Stimulated activated effector memory CD8-positive, alpha-beta T cell treated with anti-CD3 and anti-CD28 coated beads, Interleukin-12 subunit alpha, Interleukin-12 subunit beta, amount 100 ng/mL, for 72 hours (primary cell): ENCODE measurements around the gene SYT8.
A peak's percentile ranks its signal among the peaks of the same experiment; 100 is the strongest.

Experiments used
- ATAC-seq: fragments of 150-1000 bp; cut with Tn5 transposase; 2 replicates; pipeline ENCODE4 v1.10.0; 2021
- DNase-seq, 2 donors: peaks; one replicate each; pipeline ENCODE4 v3.0.0; 2021 to 2022; ENCODE audit warnings: low spot score in 2 of 2
- H3K27ac Mint-ChIP-seq: one replicate; pipeline ENCODE4 v1.8.0; 2022; ENCODE audit warnings: mild to moderate bottlenecking, mixed read lengths
- H3K36me3 Mint-ChIP-seq: one replicate; pipeline ENCODE4 v1.8.0; 2022; ENCODE audit warnings: mild to moderate bottlenecking, mixed read lengths
- H3K4me1 Mint-ChIP-seq: one replicate; pipeline ENCODE4 v1.8.0; 2022; ENCODE audit warnings: mixed read lengths
- H3K4me3 Mint-ChIP-seq: one replicate; pipeline ENCODE4 v1.8.0; 2022; ENCODE audit warnings: mild to moderate bottlenecking, mixed read lengths
- H3K9me3 Mint-ChIP-seq: one replicate; pipeline ENCODE4 v1.8.0; 2022; ENCODE audit warnings: mixed read lengths

Gene SYT8

DNA sequence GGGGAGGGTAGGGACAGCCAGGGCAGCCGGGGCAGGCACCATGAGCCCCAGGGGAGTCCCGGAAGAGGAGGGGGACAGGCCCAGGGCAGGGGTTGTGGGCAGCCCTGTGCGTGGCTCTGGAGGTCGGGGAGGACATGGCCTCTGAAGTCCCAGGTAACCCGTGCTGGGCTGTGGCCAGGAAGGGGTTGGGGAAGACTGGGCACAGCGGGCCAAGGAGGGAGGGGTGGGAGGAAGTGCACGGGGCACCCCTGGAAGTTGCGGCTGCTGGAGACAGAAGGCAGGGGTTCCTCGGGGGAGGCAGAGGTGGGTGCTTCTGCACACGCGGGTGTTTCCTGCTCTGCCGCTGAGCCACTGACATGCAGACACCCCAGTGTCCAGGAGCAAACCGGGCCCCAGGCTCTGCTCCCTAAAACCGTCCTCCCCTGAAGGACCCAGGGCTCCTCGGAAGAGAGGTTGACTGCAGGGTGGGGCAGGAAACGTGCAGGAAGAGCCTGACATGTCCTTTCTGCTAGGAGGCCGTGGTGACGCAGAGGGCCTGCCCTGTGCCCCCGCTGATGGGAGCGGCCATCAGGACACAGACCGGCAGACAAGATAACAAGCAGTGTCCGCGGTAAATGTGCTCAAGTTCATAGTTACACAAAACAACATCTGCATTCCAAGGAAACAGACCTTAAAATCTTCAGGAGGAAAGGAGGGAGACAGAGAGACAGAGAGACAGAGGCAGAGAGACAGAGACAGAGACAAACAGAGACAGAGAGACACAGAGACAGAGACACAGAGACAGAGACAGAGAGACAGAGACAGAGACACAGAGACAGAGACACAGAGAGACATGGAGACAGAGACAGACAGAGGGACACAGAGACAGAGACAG, 9.7 kb downstream of the SYT8 start:
- peak overlapping the region; percentile 75 for H3K4me3 Mint-ChIP-seq

DNA sequence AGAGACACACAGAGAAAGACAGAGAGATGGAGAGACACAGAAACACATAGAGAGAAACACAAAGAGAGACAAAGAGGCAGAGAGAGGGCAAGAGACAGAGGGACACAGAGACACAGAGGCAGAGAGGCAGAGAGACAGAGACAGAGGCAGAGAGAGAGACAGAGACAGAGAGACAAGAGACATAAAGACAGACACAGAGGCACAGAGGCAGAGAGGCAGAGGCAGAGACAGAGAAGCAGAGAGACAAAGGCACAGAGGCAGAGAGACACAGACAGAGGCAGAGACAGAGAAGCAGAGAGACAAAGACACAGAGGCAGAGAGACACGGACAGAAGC, 10.3 kb downstream of the SYT8 start:
- Mint-ChIP-seq H3K36me3 (no peaks in the 10 kb centered on the region), H3K9me3 (no peaks in the 10 kb centered on the region), H3K4me1 (peaks cover 74% of the 10 kb centered on the region), H3K4me3 (peak overlapping the region; percentile 75), H3K27ac (peak overlapping the region; percentile 96)
- ATAC-seq, result no peak
- DNase-seq, result no peak

More for the DNA sequence above, 9.7 kb downstream of the SYT8 start:
- ATAC-seq (peak; percentile 83), DNase-seq (peak; percentile 47 to 73)
- Mint-ChIP-seq H3K4me1 (peaks cover 74% of the 10 kb centered on the region), H3K9me3 (no peaks in the 10 kb centered on the region), H3K27ac (peak overlapping the region; percentile 96), H3K36me3 (no peaks in the 10 kb centered on the region)

DNA sequence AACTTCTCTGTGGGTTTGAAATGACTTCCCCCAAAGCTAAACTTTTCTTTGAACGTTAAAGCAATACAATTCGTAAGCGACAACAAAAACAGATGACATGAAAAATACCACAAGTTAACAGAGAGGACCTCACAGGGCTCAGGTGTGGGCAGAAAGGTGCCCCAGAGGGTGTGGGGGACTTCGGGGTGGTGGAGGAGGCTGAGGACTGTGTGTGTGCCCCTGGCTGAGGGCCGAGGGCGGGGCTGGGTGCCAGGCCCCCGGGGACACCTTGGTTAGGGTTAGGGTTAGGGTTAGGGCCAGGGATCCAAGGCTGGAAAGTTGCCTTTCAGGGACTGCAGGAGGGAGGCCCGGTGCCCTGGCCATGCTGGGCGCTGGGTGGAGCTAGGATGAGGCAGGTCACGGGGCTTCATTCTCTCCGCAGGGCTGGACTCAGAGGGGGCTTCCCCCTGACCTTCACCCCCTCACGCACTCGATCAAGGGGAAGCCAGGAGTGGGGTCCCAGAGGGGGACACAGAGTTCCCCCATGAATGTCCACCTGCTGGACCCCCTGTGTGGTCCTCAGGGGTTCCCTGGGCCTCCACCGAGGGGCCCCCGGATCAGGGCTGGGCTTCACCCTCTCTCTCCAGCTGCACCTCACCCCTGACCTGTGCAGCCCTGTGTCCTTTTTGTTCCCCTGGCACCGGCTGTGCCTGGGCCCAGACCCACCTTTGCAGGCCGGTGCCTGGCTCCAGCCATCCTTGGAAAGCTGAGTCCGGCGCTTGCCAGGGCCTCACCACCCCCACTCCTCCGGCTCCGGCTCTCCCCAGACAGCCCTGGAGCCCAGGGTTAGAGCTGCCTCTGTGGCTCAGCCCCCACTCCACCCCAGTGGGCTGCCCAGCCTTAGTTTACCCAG, 11.0 kb downstream of the SYT8 start:
- no peaks in the 10 kb centered on the region for H3K9me3 Mint-ChIP-seq
- peak overlapping the region; percentile 96 for H3K27ac Mint-ChIP-seq
- ATAC-seq, result peak; percentile 62
- peak overlapping the region; percentile 75 for H3K4me3 Mint-ChIP-seq
- no peaks in the 10 kb centered on the region for H3K36me3 Mint-ChIP-seq
- H3K4me1 Mint-ChIP-seq, result peaks cover 79% of the 10 kb centered on the region
- no peak for DNase-seq

DNA sequence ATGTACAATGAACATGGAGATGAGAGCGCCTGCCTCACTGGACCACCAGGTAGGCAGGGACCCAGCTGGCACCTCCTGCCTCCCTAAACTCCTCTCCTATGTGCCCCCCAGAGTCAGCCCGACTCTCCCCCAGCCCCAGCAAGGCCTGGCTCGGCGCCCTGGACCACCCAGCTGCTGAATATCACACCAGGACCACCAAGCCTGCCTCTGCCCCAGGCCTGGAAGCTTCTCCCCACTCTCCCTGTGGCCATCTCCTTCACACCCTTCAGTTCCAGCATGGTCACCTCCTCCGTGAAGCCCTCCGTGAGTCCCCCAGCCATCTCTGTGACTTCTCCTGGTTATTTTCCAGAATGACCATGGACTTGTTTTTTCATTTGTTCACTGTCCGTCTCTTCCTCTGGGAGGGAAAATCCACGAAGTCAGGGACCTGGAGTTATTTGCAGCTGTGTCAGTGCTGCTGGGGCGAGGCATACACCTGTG, 11.7 kb downstream of the SYT8 start:
- Mint-ChIP-seq H3K9me3 (no peaks in the 10 kb centered on the region), H3K27ac (peak overlapping the region; percentile 96), H3K36me3 (no peaks in the 10 kb centered on the region), H3K4me1 (peaks cover 86% of the 10 kb centered on the region), H3K4me3 (peak overlapping the region; percentile 75)
- ATAC-seq, result no peak
- no peak for DNase-seq

DNA sequence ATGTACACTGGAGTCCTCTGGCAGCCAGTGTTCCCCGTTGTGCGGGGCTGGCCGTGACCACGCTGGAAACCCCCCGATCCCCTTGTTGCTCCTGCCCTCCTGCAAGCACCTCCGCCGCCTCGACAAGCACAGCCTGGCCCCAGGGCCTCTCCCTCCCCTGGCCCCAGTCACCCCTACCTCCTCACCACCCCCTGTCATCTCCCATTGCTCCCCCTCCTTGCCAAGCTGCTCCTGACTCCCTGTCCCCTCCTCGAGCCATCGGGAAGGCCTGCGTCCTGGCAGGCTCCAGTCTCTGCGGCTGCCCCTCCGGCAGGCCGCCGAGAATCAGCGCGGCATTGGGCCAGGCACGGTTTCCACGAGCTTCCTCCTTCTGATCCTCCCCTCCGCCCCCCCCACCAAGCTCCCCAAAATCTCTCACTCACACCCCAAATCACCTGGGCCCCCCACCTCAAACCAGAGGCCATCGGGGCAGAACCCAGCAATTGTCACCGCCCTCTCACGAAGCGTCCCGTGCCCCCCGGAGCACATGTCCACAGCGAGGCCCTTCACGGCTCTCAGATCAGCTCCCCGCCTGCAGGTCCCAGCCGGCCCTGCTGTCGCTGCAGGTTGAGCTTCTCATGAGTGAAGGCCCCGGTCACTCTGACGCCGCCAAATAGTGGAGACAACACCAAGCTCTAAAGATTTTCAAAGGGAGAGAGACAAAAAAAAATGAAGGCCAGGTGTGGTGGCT, 12.4 kb downstream of the SYT8 start:
- ATAC-seq (no peak), DNase-seq (no peak)
- Mint-ChIP-seq H3K36me3 (no peaks in the 10 kb centered on the region), H3K4me1 (peaks cover 93% of the 10 kb centered on the region), H3K27ac (peak overlapping the region; percentile 96), H3K4me3 (peak overlapping the region; percentile 75), H3K9me3 (no peaks in the 10 kb centered on the region)

DNA sequence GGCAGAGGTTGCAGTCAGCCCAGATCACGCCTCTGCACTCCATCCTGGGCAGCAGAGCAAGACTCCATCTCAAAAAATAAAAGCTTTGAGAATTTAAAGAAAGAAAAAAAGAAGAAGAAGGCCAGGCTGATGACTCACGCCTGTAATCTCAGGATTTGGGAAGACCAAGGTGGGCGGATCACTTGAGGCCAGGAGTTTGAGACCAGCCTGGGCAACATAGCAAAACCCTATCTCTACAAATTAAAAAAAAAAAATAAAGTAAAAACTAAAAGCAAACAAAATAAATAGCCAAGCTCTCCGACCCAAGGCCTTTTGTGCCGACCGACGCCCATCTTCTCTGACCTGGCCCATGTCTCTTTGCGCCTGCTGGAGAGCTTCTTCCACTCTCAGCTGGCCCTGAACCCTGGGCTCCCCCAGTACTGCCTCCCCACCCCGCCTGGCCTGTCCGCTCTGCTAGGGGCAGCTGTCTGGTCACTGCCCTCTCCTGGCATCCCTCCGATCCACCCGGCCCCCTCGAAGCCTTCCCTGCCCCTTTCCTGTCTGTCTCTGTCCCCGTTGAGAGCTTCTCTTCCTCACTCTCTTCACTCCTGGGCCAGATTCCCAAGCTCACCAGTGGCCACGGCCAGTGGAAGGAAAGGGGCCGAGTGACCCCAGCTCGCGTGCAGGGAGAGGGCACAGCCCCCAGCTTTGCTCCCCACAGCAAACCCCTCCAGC, 13.3 kb downstream of the SYT8 start:
- DNase-seq (no peak), ATAC-seq (no peak)
- H3K36me3 Mint-ChIP-seq, result no peaks in the 10 kb centered on the region
- H3K4me3 Mint-ChIP-seq, result no peak overlapping the region
- H3K4me1 Mint-ChIP-seq, result peaks cover 100% of the 10 kb centered on the region
- no peaks in the 10 kb centered on the region for H3K9me3 Mint-ChIP-seq
- H3K27ac Mint-ChIP-seq, result peak overlapping the region; percentile 96

DNA sequence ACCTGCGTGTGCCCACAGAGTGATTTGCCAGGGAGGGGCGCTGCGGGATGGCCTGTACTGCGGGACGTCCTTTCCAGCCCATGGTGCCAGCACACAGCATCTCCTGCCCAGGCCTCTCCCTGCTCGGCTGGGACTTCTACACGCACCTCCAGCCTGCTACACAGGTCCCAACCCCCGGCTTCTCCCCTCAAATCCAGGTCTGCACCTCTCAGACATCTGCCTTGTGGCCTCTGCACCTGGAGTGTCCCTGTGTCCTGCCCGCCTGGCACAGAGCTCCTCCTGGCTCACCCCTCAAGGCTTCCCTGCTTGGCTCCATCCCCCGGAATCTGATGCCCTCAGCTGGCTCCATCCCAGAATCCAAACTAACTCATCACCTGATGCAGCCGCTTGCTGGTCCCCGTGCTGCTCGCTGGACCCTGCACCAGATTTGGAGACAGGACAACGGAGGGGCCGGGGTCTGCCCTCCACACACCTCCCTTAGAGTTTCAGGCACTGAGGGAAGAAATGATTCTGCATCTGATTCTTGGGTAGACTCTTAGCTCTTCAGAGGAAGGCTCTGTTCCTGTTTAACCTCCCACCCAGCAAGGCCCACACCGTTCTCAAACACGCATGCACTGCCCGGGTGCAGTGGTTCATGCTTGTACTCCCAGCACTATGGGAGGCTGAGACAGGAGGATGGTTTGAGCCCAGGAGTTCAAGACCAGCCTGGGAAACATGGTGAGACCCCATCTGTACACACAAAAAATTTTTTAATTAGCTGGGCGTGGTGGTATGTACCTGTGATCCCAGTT, 14.0 kb downstream of the SYT8 start:
- ATAC-seq (no peak), DNase-seq (no peak)
- no peaks in the 10 kb centered on the region for H3K36me3 Mint-ChIP-seq
- H3K27ac Mint-ChIP-seq, result peak overlapping the region; percentile 96
- peaks cover 94% of the 10 kb centered on the region for H3K4me1 Mint-ChIP-seq
- H3K9me3 Mint-ChIP-seq, result no peaks in the 10 kb centered on the region
- H3K4me3 Mint-ChIP-seq, result peak overlapping the region; percentile 99

DNA sequence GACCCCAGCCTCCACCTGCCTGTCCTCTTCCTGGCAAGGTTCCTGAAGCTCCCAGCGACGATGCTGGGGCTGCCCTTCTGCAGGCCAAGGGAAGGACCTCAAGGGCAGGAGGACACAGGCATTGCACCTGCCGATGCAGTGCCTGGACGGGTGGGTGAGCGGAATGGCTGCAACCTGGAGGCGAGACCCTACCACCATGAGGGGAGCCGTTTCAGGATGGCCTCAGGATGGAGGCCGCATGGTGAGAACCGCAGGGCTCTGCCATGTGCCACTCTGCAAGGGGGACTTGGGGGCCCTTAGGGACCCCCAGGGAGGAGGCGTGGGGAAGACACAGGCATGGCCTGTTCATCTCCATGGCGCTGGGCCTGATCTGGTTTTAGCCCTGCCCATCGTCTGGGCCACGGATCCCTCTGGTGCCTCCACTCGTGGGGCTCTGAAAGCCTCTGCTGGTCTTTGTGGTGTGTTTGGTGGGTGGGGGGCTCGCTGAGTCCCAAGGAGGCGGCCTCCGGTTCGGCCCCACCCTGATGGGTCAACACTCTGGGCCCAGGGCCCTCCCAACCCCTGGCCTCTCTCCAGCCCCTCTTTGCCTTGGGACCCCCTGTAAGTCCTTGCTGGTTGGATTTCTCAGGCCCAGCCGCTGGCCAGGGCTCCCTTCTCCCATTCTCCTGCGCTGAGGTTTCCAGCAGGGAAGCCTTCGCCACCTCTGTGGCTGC, 16.8 kb downstream of the SYT8 start:
- Mint-ChIP-seq H3K9me3 (no peaks in the 10 kb centered on the region), H3K4me1 (peaks cover 83% of the 10 kb centered on the region), H3K4me3 (peak overlapping the region; percentile 99), H3K27ac (peak overlapping the region; percentile 96), H3K36me3 (no peaks in the 10 kb centered on the region)
- DNase-seq (no peak), ATAC-seq (no peak)

DNA sequence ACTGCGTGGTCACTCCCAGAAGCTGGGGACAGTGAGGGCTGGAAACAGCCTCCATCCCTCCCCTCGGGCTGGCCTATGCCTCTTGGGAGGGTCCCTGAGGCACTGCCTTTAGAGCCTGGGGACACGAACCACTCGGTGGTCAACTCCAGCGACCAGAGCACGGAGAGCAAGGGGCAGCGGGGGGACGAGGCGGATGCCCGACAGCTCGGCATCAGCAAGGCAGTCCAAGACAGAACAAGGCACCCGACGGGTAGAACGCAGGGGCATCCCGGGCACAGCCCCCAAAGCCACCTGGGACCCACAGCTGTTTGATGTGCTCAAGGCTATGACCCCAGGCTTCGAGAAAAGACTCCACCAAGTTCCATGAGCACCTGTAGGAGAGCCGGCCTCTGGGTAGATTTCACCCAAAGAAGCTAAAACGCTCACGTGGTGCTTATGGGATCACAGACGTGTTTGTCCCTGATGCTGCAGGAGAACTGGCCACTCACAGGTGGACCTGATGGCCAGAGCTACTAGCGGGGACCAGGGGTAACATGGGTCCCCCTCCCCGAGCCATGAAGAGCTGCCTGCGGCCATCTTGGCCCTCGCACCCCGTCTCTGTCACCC, 17.6 kb downstream of the SYT8 start:
- ATAC-seq (no peak), DNase-seq (peak in 1 of 2 donors; percentile 66)
- Mint-ChIP-seq H3K36me3 (no peaks in the 10 kb centered on the region), H3K4me1 (peaks cover 76% of the 10 kb centered on the region), H3K4me3 (peak overlapping the region; percentile 99), H3K9me3 (no peaks in the 10 kb centered on the region), H3K27ac (peak overlapping the region; percentile 96)

DNA sequence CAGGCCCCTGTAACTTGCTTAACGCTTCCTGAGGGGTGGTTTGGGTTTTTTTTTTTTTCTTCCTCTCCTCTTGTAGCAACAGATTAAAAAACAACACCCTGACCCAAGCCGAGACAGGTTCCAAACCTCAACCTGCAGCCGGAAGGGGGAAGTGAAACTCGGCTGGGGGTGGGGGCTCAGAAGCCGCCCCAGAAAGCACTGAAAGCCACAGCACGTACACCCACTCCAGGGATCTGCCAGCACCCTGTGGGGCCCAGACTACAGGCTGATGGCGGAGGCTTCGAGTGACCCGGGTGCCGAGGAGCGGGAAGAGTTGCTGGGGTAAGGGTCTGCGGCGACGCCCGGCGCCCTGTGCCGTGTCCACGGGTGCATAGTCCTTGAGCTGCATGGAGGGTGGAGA, 18.1 kb downstream of the SYT8 start, which contains the start of gene LSP1:
Gene LSP1 (plus strand): TSS at position 208 of the 400 bp plus-strand sequence. CDS start 61 bp downstream, at position 269.
- peak within 1 kb of the TSS; percentile 96 for H3K27ac Mint-ChIP-seq
- H3K4me3 Mint-ChIP-seq, result peak within 1 kb of the TSS; percentile 99
- H3K4me1 Mint-ChIP-seq, result peaks cover 71% of the 10 kb centered on the region
- no peaks in the 10 kb centered on the region for H3K36me3 Mint-ChIP-seq
- DNase-seq, result peak; percentile 62 to 91
- peak; percentile 75 for ATAC-seq
- H3K9me3 Mint-ChIP-seq, result no peaks in the 10 kb centered on the region

DNA sequence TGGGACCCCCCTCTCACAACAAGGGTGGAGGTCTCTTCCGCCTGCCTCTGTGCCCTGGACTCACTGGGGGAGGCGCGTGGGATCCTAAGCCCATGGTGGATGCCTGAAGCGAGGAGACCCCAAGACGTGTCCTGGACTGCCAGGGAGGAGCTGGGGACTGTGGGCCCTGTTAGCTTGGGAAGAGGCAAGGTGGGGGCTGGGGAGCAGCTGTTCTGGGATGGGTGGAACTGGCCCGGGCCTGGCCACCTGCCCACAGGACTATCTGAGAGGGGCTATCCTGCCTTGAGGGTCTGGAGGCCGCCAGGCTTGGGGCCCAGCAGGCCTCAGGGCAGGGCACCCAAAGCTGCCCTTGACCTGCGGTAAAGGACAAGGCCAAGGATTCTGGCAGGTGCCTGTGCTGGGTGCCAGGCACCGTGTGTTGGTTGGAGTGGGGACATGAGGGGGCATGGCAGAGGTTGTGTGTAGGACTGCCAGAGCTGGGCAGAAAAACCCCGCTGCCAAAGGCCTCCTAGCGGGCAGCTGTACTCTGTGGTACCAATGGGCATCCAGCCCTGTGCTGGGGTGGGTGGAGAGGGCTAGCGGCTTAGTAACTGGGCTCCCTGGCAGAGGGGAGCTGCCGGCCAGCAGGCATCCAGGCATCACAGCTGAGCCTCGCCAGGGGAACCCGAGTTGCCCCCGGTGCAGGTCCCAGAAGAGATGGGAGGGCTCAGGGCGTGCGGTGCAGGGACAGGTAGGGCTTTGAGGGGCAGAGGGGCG, 18.8 kb downstream of the SYT8 start:
- H3K4me3 Mint-ChIP-seq, result peak overlapping the region; percentile 99
- DNase-seq (peak in 1 of 2 donors; percentile 77), ATAC-seq (no peak)

DNA sequence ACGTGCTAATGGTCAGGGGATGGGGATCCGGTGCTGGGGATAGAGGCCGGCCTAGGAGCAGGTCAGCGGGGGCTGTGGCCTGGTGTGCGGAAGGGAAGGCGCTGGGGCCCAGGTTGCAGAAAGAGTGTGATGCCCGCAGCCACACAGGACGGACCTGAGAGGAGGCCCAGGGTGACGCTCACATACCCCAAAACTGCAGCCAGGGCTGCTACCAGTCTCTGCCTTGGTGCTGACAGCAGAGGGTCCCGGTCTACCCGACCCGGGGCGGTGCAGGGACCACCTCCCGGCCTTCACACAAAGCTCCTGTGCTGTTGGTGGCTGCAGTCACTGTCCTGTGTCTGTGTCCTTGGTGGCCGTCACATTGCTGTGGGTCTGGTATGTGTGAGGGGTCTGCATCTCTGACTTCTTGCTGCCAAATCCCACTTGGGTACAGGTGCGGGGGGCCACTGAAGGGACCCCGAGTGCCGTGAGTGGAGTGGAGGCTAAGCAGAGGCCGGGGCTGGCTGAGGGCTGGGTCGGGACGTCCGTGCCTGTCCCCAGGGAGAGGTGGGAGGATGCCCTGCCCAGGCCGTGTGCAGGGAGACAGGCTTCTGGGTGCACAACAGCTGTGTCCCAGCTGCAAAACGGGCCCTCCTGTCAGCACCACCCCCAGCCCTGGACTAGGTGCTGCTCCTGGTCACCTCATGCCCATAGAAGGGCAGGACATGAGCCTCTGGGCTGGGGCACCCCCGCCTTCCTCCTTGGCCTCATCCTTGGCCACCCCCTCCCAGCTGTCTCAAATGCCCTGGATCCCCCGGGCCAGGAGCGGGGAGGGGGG, 19.6 kb downstream of the SYT8 start:
- ATAC-seq (peak; percentile 29), DNase-seq (peak in 1 of 2 donors; percentile 74)
- Mint-ChIP-seq H3K9me3 (no peaks in the 10 kb centered on the region), H3K36me3 (no peaks in the 10 kb centered on the region), H3K4me3 (peak overlapping the region; percentile 99), H3K4me1 (peaks cover 56% of the 10 kb centered on the region), H3K27ac (peak overlapping the region; percentile 96)

More for the DNA sequence above, 18.8 kb downstream of the SYT8 start:
- Mint-ChIP-seq H3K27ac (peak overlapping the region; percentile 96), H3K4me1 (peaks cover 64% of the 10 kb centered on the region), H3K36me3 (no peaks in the 10 kb centered on the region), H3K9me3 (no peaks in the 10 kb centered on the region)
